Esophagus (tissue), 2 donors: ENCODE data around the gene MAGEA2B. TPM values are rescaled to one million over a fixed set of nuclear protein-coding genes. Genes with fewer than 3 reads are reported as not detected.
"Not testable (repeated sequence)": the region's sequence is repeated elsewhere in the genome, so short reads cannot be mapped to it uniquely, and the experiment has no call there.

Experiments used
- H3K27ac ChIP-seq, 2 donors: one replicate each; pipeline ENCODE4 v1.5.1; 2013; ENCODE audit warnings: low read depth in 2 of 2, mild to moderate bottlenecking in 2 of 2, inconsistent platforms in 1 of 2, low read length in 1 of 2, moderate library complexity in 1 of 2
- H3K27me3 ChIP-seq, 2 donors: one replicate each; pipeline ENCODE4 v1.6.1; 2013; ENCODE audit warnings: low read length in 2 of 2, control low read depth in 1 of 2, mild to moderate bottlenecking in 1 of 2; ENCODE audit not compliant: insufficient read depth in 2 of 2, control insufficient read depth in 1 of 2
- H3K36me3 ChIP-seq, 2 donors: one replicate each; pipeline ENCODE4 v1.6.1; 2013; ENCODE audit warnings: low read length in 1 of 2; ENCODE audit not compliant: control insufficient read depth in 2 of 2, insufficient read depth in 2 of 2
- H3K4me1 ChIP-seq, 2 donors: one replicate each; pipeline ENCODE4 v1.6.1; 2013; ENCODE audit warnings: low read length in 1 of 2; ENCODE audit not compliant: control insufficient read depth in 2 of 2, insufficient read depth in 2 of 2
- H3K4me3 ChIP-seq, 2 donors: one replicate each; pipeline ENCODE4 v1.5.1; 2013; ENCODE audit warnings: low read length in 2 of 2, mild to moderate bottlenecking in 2 of 2, low read depth in 1 of 2, moderate library complexity in 1 of 2
- H3K9me3 ChIP-seq, 2 donors: one replicate each; pipeline ENCODE4 v1.6.1; 2013; ENCODE audit warnings: mild to moderate bottlenecking in 2 of 2, low read depth in 1 of 2, low read length in 1 of 2, moderate library complexity in 1 of 2; ENCODE audit not compliant: control insufficient read depth in 2 of 2, insufficient read depth in 1 of 2
- WGBS, 2 donors: extraction: QIAGEN DNeasy Blood & Tissue Kit; methylation state at CpG; one replicate each; pipeline ENCODE4 v1.1.7; 2013; 5-methylcytosine and 5-hydroxymethylcytosine counted together
- polyA plus RNA-seq, 2 donors: library from polyadenylated mRNA; stranded (reverse); fragments of 200-250 nt; gene quantifications; one replicate each; pipeline ENCODE4 v1.2.3, GENCODE V29; 2013
- donor health status: healthy with polysubstance abuse.
- donor health status: Bipolar disorder and iron deficiency.

Gene MAGEA2B
- polyA plus RNA-seq, 2 donors = not detected

- no peak overlapping the region for H3K4me3 ChIP-seq
- 68 to 75% methylated on average over 7 of the region's 7 CpGs for WGBS, 2 donors
- H3K36me3 ChIP-seq = no peaks in the 10 kb centered on the region
- H3K4me1 ChIP-seq = no peaks in the 10 kb centered on the region
- peaks cover 0 to 4% of the 10 kb centered on the region in 2 donors for H3K9me3 ChIP-seq
- no peaks in the 10 kb centered on the region for H3K27me3 ChIP-seq
- H3K27ac ChIP-seq = no peak overlapping the region
These were observed 11.0 kb downstream of the MAGEA2B start for GRCh38 chrX:152725409-152725808.

DNA sequence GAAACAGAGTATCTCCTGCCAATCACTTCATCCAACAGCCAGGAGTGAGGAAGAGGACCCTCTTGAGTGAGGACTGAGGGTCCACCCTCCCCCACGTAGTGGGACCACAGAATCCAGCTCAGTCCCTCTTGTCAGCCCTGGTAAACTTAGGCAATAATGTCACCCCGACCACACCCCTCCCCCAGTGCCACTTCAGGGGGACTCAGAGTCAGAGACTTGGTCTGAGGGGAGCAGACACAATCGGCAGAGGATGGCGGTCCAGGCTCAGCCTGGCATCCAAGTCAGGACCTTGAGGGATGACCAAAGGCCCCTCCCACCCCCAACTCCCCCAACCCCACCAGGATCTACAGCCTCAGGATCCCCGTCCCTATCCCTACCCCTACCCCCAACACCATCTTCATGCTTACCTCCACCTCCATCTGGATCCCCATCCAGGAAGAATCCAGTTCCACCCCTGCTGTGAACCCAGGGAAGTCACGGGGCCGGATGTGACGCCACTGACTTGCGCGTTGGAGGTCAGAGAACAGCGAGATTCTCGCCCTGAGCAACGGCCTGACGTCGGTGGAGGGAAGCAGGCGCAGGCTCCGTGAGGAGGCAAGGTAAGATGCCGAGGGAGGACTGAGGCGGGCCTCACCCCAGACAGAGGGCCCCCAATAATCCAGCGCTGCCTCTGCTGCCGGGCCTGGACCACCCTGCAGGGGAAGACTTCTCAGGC is 19.0 kb downstream of the MAGEA2B start, which contains the start of the genes CSAG1 and MAGEA12:
TSS of gene CSAG1 (minus strand) at position 461 of the 715 bp plus-strand sequence. CDS start 1,261 bp downstream, outside the sequence.
TSS of gene MAGEA12 (plus strand) at position 497 of the 715 bp plus-strand sequence. CDS start 2,405 bp downstream, outside the sequence.
- H3K4me3 ChIP-seq = no peak within 1 kb of the TSS
- H3K9me3 ChIP-seq = peaks cover 0 to 2% of the 10 kb centered on the region in 2 donors
- WGBS, 2 donors = 89 to 90% methylated on average over 17 to 21 of the region's 21 CpGs
- no peaks in the 10 kb centered on the region for H3K4me1 ChIP-seq
- no peak within 1 kb of the TSS for H3K27ac ChIP-seq
- H3K36me3 ChIP-seq = no peaks in the 10 kb centered on the region
- H3K27me3 ChIP-seq = no peaks in the 10 kb centered on the region

DNA sequence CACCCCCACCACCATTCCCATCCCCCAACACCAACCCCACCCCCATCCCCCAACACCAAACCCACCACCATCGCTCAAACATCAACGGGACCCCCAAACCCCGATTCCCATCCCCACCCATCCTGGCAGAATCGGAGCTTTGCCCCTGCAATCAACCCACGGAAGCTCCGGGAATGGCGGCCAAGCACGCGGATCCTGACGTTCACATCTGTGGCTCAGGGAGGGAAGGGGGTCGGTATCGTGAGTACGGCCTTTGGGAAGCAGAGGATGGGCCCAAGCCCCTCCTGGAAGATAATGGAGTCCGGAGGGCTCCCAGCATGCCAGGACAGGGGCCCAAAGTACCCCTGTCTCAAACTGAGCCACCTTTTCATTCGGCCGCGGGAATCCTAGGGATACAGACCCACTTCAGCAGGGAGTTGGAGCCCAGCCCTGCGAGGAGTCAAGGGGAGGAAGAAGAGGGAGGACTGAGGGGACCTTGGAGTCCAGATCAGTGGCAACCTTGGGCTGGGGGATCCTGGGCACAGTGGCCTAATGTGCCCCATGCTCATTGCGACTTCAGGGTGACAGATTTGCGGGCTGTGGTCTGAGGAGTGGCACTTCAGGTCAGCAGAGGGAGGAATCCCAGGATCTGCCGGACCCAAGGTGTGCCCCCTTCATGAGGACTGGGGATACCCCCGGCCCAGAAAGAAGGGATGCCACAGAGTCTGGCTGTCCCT is 19.9 kb downstream of the MAGEA2B start:
- H3K27me3 ChIP-seq, H3K9me3 ChIP-seq, H3K27ac ChIP-seq, H3K4me1 ChIP-seq, H3K4me3 ChIP-seq, H3K36me3 ChIP-seq: not testable (repeated sequence)
- WGBS, 2 donors = 88 to 93% methylated on average over 21 to 22 of the region's 22 CpGs

GRCh38 chrX:152735101-152735500 is 20.7 kb downstream of the MAGEA2B start:
- no peaks in the 10 kb centered on the region for H3K36me3 ChIP-seq
- H3K4me3 ChIP-seq = no peak overlapping the region
- 58 to 76% methylated on average over 2 of the region's 2 CpGs for WGBS, 2 donors
- H3K27me3 ChIP-seq = no peaks in the 10 kb centered on the region
- peaks cover 0 to 2% of the 10 kb centered on the region in 2 donors for H3K9me3 ChIP-seq
- H3K4me1 ChIP-seq = no peaks in the 10 kb centered on the region
- H3K27ac ChIP-seq = no peak overlapping the region

DNA sequence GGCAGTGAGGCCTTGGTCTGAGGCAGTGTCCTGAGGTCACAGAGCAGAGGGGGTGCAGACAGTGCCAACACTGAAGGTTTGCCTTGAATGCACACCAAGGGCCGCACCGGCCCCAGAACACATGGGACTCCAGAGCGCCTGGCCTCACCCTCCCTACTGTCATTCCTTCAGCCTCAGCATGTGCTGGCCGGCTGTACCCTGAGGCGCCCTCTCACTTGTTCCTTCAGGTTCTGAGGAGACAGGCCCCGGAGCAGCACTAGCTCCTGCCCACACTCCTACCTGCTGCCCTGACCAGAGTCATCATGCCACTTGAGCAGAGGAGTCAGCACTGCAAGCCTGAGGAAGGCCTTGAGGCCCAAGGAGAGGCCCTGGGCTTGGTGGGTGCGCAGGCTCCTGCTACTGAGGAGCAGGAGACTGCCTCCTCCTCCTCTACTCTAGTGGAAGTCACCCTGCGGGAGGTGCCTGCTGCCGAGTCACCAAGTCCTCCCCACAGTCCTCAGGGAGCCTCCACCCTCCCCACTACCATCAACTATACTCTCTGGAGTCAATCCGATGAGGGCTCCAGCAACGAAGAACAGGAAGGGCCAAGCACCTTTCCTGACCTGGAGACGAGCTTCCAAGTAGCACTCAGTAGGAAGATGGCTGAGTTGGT is 21.6 kb downstream of the MAGEA2B start:
- Histone ChIP-seq H3K27me3 (no peaks in the 10 kb centered on the region), H3K27ac (no peak overlapping the region), H3K4me3 (no peak overlapping the region), H3K9me3 (peaks cover 0 to 2% of the 10 kb centered on the region in 2 donors), H3K36me3 (no peaks in the 10 kb centered on the region), H3K4me1 (no peaks in the 10 kb centered on the region)
- WGBS, 2 donors = 84 to 92% methylated on average over 11 to 12 of the region's 12 CpGs

GRCh38 chrX:152736528-152736927 is 22.1 kb downstream of the MAGEA2B start:
- WGBS, 2 donors = 83 to 92% methylated on average over 12 of the region's 12 CpGs
- not testable (repeated sequence) for H3K4me1 ChIP-seq, H3K27ac ChIP-seq, H3K36me3 ChIP-seq, H3K4me3 ChIP-seq, H3K9me3 ChIP-seq, H3K27me3 ChIP-seq

DNA sequence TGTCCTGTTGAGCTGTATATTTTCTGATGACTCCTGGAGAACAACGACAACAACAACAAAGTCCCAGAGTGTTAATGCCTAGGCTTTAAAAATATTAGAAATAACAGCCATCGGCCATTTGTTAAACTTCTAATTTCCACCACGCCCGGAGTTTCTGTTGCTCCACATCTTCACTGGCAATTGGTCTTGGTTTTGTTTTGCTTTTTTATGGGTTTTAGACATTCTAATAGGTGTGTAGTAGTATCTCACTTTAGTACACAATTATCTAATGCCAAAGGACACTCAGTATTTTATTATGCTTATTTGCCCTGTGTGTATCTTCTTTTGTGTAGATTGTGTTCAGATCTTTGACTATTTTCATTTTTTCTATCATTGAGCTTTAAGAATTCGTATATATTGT is 24.1 kb downstream of the MAGEA2B start:
- Histone ChIP-seq H3K36me3 (no peaks in the 10 kb centered on the region), H3K27me3 (no peaks in the 10 kb centered on the region), H3K4me3 (no peak overlapping the region), H3K9me3 (peaks cover 0 to 2% of the 10 kb centered on the region in 2 donors), H3K27ac (no peak overlapping the region), H3K4me1 (no peaks in the 10 kb centered on the region)
- WGBS, 2 donors = 83 to 90% methylated on average over 5 of the region's 5 CpGs

DNA sequence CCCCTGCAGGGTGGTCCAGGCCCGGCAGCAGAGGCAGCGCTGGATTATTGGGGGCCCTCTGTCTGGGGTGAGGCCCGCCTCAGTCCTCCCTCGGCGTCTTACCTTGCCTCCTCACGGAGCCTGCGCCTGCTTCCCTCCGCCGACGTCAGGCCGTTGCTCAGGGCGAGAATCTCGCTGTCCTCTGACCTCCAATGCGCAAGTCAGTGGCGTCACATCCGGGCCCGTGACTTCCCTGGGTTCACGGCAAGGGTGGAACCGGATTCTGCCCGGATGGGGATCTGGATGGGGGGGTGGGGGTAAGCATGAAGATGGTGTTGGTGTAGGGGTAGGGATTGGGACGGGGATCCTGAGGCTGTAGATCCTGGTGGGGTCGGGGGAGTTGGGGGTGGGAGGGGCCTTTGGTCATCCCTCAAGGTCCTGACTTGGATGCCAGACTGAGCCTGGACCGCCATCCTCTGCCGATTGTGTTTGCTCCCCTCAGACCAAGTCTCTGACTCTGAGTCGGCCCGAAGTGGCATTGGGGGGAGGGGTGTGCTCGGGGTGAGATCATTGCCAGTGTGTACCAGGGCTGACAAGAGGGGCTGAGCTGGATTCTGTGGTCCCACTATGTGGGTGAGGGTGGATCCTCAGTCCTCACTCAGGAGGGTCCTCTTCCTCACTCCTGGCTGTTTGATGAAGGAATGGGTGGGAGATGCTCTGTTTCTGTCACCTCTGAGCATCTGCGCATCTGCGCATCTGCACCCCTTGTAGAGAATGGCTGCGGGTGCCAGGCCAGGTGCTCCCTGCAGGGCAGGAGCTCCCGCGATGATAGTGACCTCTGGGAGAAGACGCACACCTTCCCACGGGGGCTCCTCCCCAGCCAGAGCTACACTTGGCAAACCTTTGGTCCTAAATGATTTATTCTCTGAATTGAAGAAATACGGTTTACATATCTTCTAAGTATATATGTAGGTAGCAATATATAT is 39.5 kb downstream of the MAGEA2B start, which contains the start of gene MAGEA2:
TSS of gene MAGEA2 (minus strand) at position 157 of the 965 bp plus-strand sequence. CDS start 2,479 bp downstream, outside the sequence.
- H3K4me3 ChIP-seq, H3K4me1 ChIP-seq, H3K36me3 ChIP-seq, H3K27me3 ChIP-seq, H3K27ac ChIP-seq, H3K9me3 ChIP-seq: not testable (repeated sequence)
- WGBS, 2 donors = no CpG with 5 or more reads among the region's 35 CpGs

- not testable (repeated sequence) for H3K4me1 ChIP-seq, H3K9me3 ChIP-seq, H3K4me3 ChIP-seq, H3K27ac ChIP-seq, H3K27me3 ChIP-seq, H3K36me3 ChIP-seq
- no CpG with 5 or more reads among the region's 5 CpGs for WGBS, 2 donors
These were observed 40.4 kb downstream of the MAGEA2B start for GRCh38 chrX:152754871-152755270.
